Raji (cell line): ENCODE results near the gene ADGRA1.

Experiments
- POLR2A ChIP-seq: IDR thresholded peaks from 2 replicates; pipeline ENCODE4 v1.6.1; 2011; ENCODE audit warnings: low read depth, low read length, control low read depth; ENCODE audit not compliant: insufficient read depth

Gene ADGRA1

DNA sequence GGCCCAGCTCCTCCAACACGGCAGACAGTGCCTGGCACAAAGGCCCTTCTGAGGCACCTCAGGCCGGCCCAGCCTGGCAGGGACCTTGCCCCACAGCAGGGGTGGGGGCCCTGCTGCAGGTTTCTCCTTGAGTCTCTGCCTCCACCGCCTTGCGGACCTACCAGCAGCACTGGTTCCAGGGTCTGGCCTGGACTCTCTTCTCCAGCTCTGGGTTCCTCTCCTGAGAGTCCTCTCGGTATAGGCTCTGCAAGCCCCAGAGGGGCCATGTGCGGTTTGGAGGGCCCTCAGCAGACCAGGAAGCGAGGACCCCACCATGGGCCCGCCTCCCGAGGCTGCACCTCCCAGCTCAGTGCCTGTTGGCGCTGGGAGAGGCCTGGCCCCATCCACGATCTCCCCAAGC is 38.1 kb upstream of the ADGRA1 start:
- TF ChIP-seq POLR2A = no peak

DNA sequence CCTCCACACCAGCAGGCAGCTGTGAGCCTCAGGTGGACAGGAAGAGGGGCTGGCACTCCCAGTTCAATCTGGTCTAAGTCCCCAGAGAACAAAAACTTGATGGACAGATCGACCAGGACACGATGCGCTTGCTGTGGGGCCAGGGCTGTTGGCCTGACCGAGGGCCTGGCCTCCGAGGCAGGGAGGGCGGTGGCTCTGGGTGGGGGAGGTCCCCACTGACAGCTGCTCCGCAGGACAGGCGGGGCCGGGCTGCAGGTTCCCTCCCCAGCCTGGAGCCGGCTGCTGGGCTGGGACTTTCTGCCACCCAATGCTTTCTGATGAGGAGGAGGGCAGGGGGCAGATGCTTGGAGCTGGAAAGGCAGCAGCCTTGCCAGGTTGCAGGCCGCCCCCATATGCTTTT is 37.4 kb upstream of the ADGRA1 start:
- TF ChIP-seq POLR2A = no peak

DNA sequence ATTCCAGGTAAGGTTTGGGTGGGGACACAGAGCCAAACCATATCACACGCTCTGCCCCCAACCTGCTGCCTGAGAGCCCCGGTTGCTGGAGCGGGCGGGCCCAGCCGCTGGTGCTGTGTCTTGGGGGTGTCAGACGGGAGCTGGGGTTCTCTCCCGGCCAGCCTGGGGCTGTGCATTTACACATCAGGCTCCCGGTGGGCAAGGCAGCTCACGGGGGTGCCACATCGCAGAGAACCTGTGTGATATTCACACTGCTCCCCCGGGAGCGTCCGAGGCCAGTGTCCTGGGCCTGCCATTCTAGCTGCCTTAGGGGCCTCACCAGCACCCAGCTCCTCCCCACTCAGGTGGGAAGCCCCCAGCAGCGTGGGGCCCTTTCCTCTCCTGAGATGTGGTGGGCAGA is 35.6 kb upstream of the ADGRA1 start:
- TF ChIP-seq POLR2A = no peak

DNA sequence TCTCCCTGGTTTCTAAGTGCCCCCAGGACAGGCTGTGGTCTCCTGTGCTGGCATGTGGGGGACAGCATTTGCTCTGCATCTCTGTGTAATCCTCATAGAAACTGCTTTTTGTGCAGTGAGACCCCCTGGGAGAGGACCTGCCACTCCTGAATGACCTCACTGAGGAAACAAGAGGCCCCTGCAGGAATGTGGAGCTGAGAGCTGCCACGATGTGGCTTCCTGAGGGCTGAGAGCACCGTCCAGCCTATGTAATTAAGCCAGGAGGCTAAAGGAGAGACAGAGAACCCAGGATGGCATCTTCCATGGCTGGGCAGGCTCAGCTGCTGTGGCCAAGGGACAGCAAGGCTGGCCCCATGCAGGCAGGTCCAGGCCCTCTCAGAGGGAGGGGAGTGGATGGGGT is 32.3 kb upstream of the ADGRA1 start:
- TF ChIP-seq POLR2A = no peak

DNA sequence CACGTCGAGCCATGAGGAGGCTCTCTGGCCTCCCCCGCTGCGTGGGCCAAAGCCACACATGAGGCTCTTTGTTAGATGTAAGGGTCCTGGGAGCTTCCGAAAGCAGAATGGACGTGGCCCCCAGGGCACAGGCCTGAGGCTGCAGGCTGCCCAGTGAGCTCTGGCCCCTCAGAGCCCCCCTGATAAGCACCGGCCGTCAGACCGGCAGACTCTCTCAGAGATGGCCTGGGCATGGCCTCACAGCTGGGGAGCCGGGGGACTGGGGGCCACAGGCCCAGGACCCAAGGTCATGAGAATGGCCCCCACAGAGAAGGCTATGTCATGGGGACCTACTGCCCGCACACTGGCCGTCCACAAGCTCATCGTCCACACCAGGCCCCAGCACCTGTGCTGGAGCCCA is 31.7 kb upstream of the ADGRA1 start:
- TF ChIP-seq POLR2A = no peak

DNA sequence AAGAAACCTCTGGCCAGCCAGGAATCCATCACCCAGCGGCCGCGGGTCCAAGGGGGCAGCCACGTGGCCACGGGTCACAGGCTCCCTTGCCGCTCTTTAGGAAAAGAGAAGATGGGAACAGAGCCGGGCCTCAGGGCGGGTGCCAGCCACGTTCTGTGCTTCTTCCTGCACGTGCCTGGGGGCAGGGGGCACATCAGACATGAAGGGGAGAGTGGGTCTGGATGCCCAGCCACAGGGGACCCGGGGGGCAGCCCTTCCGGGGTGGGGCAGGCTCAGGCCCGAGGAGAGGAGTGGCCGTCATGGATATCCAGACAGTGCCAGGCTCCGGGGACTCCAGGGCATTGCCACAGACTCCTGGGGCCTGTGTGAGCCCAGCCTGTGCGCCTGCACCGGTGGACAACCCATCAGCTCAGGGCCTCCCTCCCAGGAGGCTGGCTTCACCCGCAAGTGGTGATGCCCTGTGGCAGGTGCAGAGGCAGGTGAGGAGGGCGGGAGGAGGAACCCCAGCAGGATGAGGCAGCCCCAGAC is 31.0 kb upstream of the ADGRA1 start:
- no peak for TF ChIP-seq POLR2A

DNA sequence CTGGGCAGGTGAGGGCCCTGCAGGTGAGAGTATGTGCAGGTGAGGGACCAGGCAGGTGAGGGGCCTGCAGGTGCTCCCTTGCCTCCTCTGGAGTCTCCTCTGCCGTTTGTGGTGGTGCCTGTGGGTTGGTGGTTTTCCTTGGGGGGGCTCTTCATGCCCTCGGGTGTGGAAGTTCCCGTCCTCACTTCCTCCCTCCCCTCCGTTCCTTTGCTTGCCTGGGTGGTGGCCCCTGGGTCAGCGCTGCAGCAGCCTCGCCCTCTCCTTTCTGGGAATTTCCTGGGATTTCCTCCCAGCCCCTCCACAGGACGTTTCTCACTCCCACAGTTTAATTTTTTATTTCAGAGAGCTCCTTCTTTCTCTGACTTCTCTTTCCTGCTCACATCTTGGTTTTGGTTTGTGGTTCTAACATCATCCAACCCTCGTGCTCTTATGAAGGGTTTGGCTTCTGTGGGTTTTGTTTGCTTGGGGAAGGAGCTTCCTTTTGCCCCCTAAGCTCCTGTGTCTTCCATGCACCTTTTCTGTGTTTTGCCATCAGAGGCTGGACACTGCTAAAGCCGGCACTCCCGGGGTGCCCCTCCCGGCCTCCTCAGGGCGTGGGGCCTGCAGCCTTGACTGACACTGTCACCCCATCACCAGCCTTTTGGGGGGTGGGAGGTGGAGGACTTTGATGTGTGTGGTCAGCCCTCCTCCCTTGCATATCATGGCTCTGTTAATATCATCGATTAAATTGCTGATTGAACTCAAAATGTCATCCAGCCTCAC is 29.2 kb upstream of the ADGRA1 start:
- TF ChIP-seq POLR2A = no peak

DNA sequence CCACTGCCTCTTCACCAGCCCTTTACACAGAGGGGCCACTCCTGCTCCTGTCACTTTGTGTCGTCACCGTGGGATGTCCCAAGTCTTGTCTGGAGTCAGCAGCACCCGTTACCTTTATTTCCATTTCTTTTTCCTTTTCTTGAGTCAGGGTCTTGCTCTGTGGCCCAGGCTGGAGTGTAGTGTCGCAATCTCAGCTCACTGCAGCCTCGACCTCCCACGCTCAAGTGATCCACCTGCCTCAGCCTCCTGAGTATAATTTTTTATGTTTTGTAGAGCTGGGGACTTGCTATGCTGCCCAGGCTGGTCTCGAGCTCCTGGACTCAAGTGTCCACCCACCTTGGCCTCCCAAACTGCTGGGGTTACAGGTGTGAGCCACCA is 28.6 kb upstream of the ADGRA1 start:
- no peak for TF ChIP-seq POLR2A

DNA sequence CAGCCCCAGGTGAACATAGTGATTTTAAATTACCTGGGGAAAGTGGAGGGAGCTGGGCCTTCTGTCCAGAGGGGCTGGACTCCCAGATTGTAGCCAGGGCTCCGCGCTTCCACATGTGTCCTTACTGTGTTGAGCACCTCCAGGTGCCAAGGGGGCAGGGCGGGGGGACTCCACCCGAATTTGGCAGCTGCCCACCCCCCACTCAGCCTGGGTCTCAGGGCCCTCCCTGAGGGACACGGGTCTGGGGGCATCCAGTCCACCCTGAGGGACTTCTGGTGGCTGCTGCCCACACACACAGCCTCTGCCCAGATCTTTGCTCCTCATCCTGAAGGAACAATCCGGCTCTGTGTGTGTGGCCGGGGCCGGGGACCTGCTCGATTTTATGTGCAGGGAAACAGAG is 28.2 kb upstream of the ADGRA1 start:
- no peak for TF ChIP-seq POLR2A

DNA sequence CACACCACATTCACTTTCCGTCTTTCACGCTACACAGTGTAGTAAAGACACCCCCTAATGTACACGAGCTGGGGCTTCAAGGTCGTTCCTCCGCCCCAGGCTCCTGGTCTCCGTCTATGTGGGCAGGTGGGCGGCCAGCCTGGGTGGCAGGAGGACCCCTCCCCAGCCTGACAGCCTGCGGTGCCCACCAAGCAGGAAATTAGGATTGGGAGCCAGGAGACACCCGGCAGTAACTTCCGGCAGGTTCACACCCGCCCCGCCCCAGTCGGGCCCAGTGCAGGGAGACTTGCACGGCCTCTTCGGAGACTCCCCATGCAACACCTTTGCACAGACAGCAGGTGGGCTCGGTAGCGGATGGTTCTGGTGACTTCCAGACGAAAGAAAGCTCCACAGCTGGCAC is 27.7 kb upstream of the ADGRA1 start:
- TF ChIP-seq POLR2A = no peak

DNA sequence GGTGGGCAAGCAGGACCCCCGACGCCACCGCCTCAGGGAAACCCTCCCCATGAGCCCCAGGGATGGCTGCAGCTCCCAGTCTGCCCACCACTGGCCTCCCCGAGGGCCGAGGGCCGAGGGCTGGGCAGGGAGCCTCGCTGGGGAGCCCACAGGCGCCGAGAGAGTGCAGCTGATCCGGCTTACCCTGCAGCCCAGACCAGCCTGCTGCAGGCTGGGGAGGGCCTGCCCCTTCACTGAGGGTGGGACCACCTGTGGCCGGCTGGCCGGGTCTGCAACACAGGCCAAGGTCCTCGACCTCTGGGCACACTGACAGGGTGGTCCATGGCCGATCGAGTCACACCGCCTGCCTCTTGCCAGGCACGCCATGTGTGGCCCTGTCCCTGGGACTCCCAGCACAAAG is 27.3 kb upstream of the ADGRA1 start:
- TF ChIP-seq POLR2A = no peak

DNA sequence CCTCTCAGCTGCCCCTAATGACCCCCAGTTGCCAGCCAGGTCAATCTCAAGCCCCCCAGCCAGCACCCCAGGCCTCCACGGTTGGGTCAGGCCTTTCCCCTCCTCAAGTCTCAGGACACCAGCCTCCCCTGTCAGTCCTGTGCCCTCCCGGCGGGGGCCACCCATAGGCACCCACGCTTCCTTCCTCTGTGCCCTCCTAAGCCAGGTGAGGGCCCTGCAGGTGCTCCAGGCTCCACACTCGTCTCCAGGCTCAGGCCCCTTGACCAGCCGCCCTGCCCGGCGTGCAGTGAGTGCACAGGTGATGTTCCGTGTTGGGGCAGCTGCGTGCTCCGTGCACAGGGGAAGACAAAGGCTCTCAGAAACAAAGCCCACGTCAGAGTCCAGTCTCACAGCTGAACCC is 26.8 kb upstream of the ADGRA1 start:
- no peak for TF ChIP-seq POLR2A

DNA sequence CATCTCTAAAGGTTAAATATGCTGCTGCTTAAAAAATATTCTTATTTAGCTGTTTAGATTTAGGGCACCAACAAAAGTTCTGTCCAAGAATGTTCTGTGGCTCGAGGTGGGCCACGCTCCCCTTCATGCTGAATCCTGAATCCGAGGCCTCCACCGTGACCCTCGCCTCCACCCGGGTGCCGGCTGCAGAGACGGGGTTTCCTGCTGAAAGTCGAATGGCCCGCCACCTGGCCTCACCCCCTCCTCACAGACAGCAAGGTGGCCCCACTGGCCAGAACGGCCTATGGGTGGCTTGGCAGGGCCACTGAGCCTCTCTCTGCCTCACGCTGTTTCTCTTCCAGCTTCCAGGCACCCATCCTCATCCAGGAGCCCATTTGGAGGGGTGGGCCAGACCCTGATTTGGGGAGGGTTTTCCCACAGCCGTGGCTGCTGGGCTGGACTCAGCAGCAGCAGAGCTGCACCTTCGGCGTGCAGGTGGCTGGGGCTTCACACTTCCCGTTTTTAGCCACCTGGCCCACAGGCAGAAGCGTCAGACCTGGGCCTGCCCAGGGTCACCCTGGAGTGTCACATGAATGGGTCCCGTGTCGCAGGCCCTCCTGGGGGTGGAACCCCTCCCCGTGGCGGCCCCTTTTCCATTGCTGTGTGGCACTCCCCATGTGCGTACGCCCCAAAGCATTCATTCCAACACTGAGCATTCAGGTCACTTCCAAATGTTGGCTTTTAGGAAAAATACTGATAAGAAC is 26.3 kb upstream of the ADGRA1 start:
- no peak for TF ChIP-seq POLR2A

DNA sequence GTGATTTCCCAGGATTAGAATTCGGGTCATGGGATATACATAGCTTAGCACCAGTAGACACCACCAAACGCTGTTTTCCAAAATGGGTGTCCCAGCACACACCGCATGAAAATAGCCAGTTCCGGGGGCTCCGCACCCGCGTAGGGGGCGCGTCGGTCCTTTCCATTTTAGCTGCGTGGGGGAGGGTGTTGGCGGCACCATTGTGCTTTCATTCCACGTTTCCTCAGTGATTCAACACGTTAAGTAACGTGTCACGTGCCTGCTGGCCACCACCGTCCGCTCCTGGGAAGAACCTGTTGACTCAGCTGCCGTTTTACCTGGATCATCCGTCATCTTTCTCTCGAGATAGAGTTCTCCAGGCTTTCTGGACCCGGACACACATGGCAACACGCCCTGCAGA is 25.6 kb upstream of the ADGRA1 start:
- TF ChIP-seq POLR2A = no peak

DNA sequence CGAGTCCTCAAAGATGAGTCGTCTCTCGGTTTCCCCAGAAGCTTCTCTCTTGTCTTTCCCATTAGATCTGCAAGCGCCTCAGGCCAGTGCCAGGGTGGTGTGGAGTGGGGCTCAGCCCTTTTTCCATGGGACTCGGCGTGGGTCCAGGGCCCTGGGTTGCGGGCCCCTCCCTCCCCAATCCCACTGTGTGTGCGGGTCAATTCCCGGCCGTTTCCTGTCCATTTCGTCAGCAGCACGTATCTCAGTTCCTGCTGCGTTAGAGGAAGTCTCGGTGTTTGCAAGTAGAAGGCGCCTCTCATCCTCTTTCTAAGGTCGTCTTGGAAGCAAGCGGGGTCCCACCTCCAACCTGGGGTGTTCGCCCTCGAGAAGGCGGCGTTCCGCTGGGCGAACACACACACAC is 25.1 kb upstream of the ADGRA1 start:
- TF ChIP-seq POLR2A = no peak
